Measurements from ENCODE around the gene KRTAP10-6. TPM values are rescaled to one million over a fixed set of nuclear protein-coding genes. Genes with fewer than 3 reads are reported as not detected.

KRTAP10-6 gene
- total RNA-seq, 2 experiments from 2014 or later = not detected

- ChIA-PET POLR2A (no interaction called here), CTCF (no interaction called here)
- Mint-ChIP-seq H3K4me3 (no peak overlapping the region), H3K27ac (no peak overlapping the region), H3K36me3 (ENCODE audit: low read depth) (no peaks in the 10 kb centered on the region), H3K9me3 (no peaks in the 10 kb centered on the region), H3K27me3 (peaks cover 41% of the 10 kb centered on the region), H3K4me1 (ENCODE audit: low read depth) (no peaks in the 10 kb centered on the region)
- H3K27ac ChIP-seq (ENCODE audit: low read depth in 1 of 2, low read length in 2 of 2) = no peak overlapping the region
- intact Hi-C loops (cut with DNase I, micrococcal nuclease) = no loop called here
- no peak for TF ChIP-seq CTCF (IDR thresholded peaks at IDR 0.05)
- H3K4me3 ChIP-seq (ENCODE audit: low read length) = no peak overlapping the region
- peaks cover 0 to 15% of the 10 kb centered on the region in 2 experiments for H3K27me3 ChIP-seq (ENCODE audit: control insufficient read depth in 1 of 2, insufficient read depth in 2 of 2, low read length in 2 of 2)
- ATAC-seq (ENCODE audit: poor library complexity) = no peak
- H3K36me3 ChIP-seq (ENCODE audit: insufficient read depth, low read length) = no peaks in the 10 kb centered on the region
- no peak for DNase-seq
- peaks cover 0 to 3% of the 10 kb centered on the region in 2 experiments for H3K9me3 ChIP-seq (ENCODE audit: control insufficient read depth in 1 of 2, insufficient read depth in 1 of 2, low read length in 2 of 2)
- no peaks in the 10 kb centered on the region for H3K4me1 ChIP-seq (ENCODE audit: insufficient read depth, low read length)
Measured at GRCh38 chr21:44589586-44590305, 2.6 kb downstream of the KRTAP10-6 start.

- ChIA-PET CTCF (no interaction called here), POLR2A (no interaction called here)
- Histone ChIP-seq H3K36me3 (ENCODE audit: insufficient read depth, low read length) (no peaks in the 10 kb centered on the region), H3K27ac (ENCODE audit: low read depth in 1 of 2, low read length in 2 of 2) (no peak overlapping the region), H3K4me3 (ENCODE audit: low read length) (no peak overlapping the region), H3K4me1 (ENCODE audit: insufficient read depth, low read length) (no peaks in the 10 kb centered on the region), H3K27me3 (ENCODE audit: control insufficient read depth in 1 of 2, insufficient read depth in 2 of 2, low read length in 2 of 2) (peaks cover 0 to 15% of the 10 kb centered on the region in 2 experiments), H3K9me3 (ENCODE audit: control insufficient read depth in 1 of 2, insufficient read depth in 1 of 2, low read length in 2 of 2) (peaks cover 0 to 3% of the 10 kb centered on the region in 2 experiments)
- H3K4me1 Mint-ChIP-seq (ENCODE audit: low read depth) = peaks cover 6% of the 10 kb centered on the region
- no peaks in the 10 kb centered on the region for H3K9me3 Mint-ChIP-seq
- ATAC-seq (ENCODE audit: poor library complexity) (no peak), DNase-seq (no peak)
- intact Hi-C loops (cut with DNase I, micrococcal nuclease) = no loop called here
- no peak for TF ChIP-seq CTCF (IDR thresholded peaks at IDR 0.05)
- no peaks in the 10 kb centered on the region for H3K36me3 Mint-ChIP-seq (ENCODE audit: low read depth)
- H3K27me3 Mint-ChIP-seq = peaks cover 46% of the 10 kb centered on the region
- no peak overlapping the region for H3K27ac Mint-ChIP-seq
- no peak overlapping the region for H3K4me3 Mint-ChIP-seq
Measured at GRCh38 chr21:44589094-44589493, 3.2 kb downstream of the KRTAP10-6 start.

DNA sequence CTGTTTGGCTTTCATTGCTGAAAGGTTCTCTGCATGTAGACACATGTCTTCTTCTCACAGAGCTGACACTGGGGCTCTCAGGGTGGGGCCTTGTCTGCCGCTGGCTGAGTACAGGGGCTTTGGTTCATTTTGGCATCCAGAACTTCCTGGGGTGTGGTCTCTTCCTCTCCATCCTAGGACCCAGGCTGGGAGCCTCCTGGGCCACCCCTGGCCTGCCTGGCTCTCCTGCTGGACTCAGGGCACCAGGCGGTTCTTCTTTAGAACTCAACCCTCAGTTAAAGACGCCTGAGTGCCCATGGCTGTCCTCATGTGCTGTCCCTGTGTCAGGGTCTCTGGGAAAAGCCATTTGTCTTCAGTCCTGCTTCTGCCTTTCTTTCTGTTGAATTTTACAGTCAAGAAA lies 6.4 kb downstream of the KRTAP10-6 start:
- no peak overlapping the region for H3K4me3 ChIP-seq (ENCODE audit: low read length)
- TF ChIP-seq CTCF (IDR thresholded peaks at IDR 0.05) = no peak
- H3K4me1 ChIP-seq (ENCODE audit: insufficient read depth, low read length) = peaks cover 3% of the 10 kb centered on the region
- peaks cover 24% of the 10 kb centered on the region for H3K4me1 Mint-ChIP-seq (ENCODE audit: low read depth)
- ChIA-PET POLR2A (no interaction called here), CTCF (no interaction called here)
- peaks cover 0 to 15% of the 10 kb centered on the region in 2 experiments for H3K27me3 ChIP-seq (ENCODE audit: control insufficient read depth in 1 of 2, insufficient read depth in 2 of 2, low read length in 2 of 2)
- DNase-seq (no peak), ATAC-seq (ENCODE audit: poor library complexity) (no peak)
- no peak overlapping the region for H3K27ac Mint-ChIP-seq
- H3K27me3 Mint-ChIP-seq = peaks cover 58% of the 10 kb centered on the region
- H3K36me3 Mint-ChIP-seq (ENCODE audit: low read depth) = no peaks in the 10 kb centered on the region
- no peaks in the 10 kb centered on the region for H3K36me3 ChIP-seq (ENCODE audit: insufficient read depth, low read length)
- peaks cover 2% of the 10 kb centered on the region for H3K9me3 Mint-ChIP-seq
- intact Hi-C loops (cut with DNase I, micrococcal nuclease) = no loop called here
- no peak overlapping the region for H3K27ac ChIP-seq (ENCODE audit: low read depth in 1 of 2, low read length in 2 of 2)
- peaks cover 4 to 11% of the 10 kb centered on the region in 2 experiments for H3K9me3 ChIP-seq (ENCODE audit: control insufficient read depth in 1 of 2, insufficient read depth in 1 of 2, low read length in 2 of 2)
- H3K4me3 Mint-ChIP-seq = no peak overlapping the region

Data from CD4-positive, alpha-beta T cell (primary cell).